BE2C (cell line): ENCODE measurements around the gene FAM53B.

Experiments
- DNase-seq: peaks from one replicate; pipeline ENCODE4 v3.0.0-alpha.2; 2020
- H3K27me3 ChIP-seq: fragments of 250-450 bp; sonication (Bioruptor Pico); 2 replicates; pipeline ENCODE4 v1.5.1; 2020; ENCODE audit warnings: mild to moderate bottlenecking
- H3K36me3 ChIP-seq: fragments of 250-450 bp; sonication (Bioruptor Pico); 2 replicates; pipeline ENCODE4 v1.5.1; 2020; ENCODE audit warnings: mild to moderate bottlenecking
- H3K4me1 ChIP-seq: fragments of 250-450 bp; sonication (Bioruptor Pico); 2 replicates; pipeline ENCODE4 v1.5.1; 2020
- H3K4me3 ChIP-seq: 2 replicates; pipeline ENCODE4 v1.5.1; 2011; ENCODE audit warnings: low read depth, low read length
- H3K9me3 ChIP-seq: fragments of 250-450 bp; sonication (Bioruptor Pico); 2 replicates; pipeline ENCODE4 v1.5.1; 2020
- CTCF ChIP-seq: IDR thresholded peaks from 2 replicates; pipeline ENCODE4 v1.5.1; 2012; ENCODE audit warnings: mild to moderate bottlenecking, low read depth, low read length

FAM53B gene

GRCh38 chr10:124577651-124578050 lies 166.5 kb downstream of the FAM53B start:
- H3K36me3 ChIP-seq = no peaks in the 10 kb centered on the region
- no peaks in the 10 kb centered on the region for H3K9me3 ChIP-seq
- H3K4me3 ChIP-seq = no peak overlapping the region
- no peak for DNase-seq
- H3K4me1 ChIP-seq = no peaks in the 10 kb centered on the region
- H3K27me3 ChIP-seq = no peaks in the 10 kb centered on the region
- no peak for TF ChIP-seq CTCF

GRCh38 chr10:124576526-124577420 lies 167.4 kb downstream of the FAM53B start:
- H3K4me1 ChIP-seq = no peaks in the 10 kb centered on the region
- no peaks in the 10 kb centered on the region for H3K9me3 ChIP-seq
- H3K4me3 ChIP-seq = no peak overlapping the region
- no peak for TF ChIP-seq CTCF
- H3K27me3 ChIP-seq = no peaks in the 10 kb centered on the region
- DNase-seq = no peak
- H3K36me3 ChIP-seq = no peaks in the 10 kb centered on the region

- no peaks in the 10 kb centered on the region for H3K9me3 ChIP-seq
- H3K4me1 ChIP-seq = no peaks in the 10 kb centered on the region
- TF ChIP-seq CTCF = no peak
- H3K36me3 ChIP-seq = no peaks in the 10 kb centered on the region
- H3K27me3 ChIP-seq = no peaks in the 10 kb centered on the region
- no peak overlapping the region for H3K4me3 ChIP-seq
- DNase-seq = no peak
Measured at GRCh38 chr10:124575107-124576035, 168.8 kb downstream of the FAM53B start.

GRCh38 chr10:124574456-124575070 lies 169.6 kb downstream of the FAM53B start:
- Histone ChIP-seq H3K27me3 (no peaks in the 10 kb centered on the region), H3K4me3 (no peak overlapping the region), H3K36me3 (no peaks in the 10 kb centered on the region), H3K4me1 (no peaks in the 10 kb centered on the region), H3K9me3 (no peaks in the 10 kb centered on the region)
- no peak for TF ChIP-seq CTCF
- DNase-seq = no peak

- Histone ChIP-seq H3K36me3 (no peaks in the 10 kb centered on the region), H3K27me3 (no peaks in the 10 kb centered on the region), H3K4me1 (no peaks in the 10 kb centered on the region), H3K9me3 (no peaks in the 10 kb centered on the region), H3K4me3 (no peak overlapping the region)
- no peak for DNase-seq
- TF ChIP-seq CTCF = no peak
Measured at GRCh38 chr10:124573726-124574455, 170.3 kb downstream of the FAM53B start.
